ENCODE measurements around the gene NLGN1.
"Not testable (repeated sequence)": the region's sequence is repeated elsewhere in the genome, so short reads cannot be mapped to it uniquely, and the experiment has no call there.

The NLGN1 gene

DNA sequence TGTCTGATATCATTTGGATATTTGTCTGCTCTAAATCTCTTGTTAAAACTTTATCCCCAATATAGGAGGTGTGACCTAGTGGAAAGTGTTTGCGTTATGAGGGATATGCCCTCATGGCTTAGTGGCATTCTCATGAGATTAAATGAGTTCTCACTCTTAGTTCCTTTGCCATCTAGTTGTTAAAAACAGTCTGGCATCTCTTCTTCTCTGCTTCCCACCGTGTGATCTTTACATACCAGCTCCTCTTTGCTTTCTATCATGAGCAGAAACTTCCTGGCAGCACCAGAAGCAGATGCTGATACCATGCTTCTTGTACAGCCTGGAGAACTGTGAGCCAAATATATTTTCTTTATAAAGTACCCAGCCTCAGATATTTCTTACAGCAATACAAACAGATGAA is 33.0 kb downstream of the NLGN1 start:
- DNase-seq, result no peak

DNA sequence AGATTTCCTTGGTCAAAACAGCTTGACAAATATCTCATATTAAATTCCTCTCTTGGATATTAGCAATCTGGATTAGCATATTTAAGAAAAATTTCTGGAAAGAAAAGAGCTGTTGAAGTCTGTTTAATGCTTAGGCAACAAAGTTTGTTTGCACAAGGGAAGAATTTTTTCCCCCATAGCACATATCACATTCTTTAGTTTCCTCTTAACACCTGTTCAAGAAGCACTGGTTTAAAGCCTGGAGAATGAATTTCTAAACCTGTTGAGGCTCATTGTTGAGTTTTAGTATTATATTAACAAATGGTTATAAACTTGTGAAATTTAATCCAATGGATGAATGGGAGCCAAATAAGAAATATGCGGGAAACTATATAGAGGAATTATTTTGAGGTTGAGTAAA is 41.5 kb downstream of the NLGN1 start:
- no peak for DNase-seq

- no peak for DNase-seq
Observed at GRCh38 chr3:173440514-173440913, 43.0 kb downstream of the NLGN1 start.

- DNase-seq, result not testable (repeated sequence)
Observed at GRCh38 chr3:173451561-173451960, 54.0 kb downstream of the NLGN1 start.

- no peak for DNase-seq
Observed at GRCh38 chr3:173463250-173463649, 65.7 kb downstream of the NLGN1 start.

DNA sequence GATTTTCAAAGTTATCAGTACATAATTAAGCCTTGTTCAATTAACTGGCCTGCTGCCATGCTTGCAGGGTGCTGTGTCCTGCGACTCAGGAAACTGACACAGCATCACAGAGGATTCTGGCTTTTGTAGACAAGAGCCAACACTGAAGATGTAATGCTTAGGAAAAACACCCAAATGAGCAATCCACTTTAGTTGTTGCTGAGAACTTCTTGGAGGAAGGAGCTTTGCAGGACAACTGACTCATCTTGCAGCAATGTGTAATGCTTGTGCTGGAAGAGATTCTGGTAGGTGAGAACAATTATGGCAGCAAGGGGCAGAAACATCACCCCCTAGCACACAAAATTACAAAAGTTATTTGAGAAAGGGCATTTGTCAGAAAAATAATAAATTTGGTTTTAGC is 67.6 kb downstream of the NLGN1 start:
- no peak for DNase-seq

- DNase-seq, result no peak
Observed at GRCh38 chr3:173465898-173466678, 68.5 kb downstream of the NLGN1 start.

- no peak for DNase-seq
Observed at GRCh38 chr3:173467501-173467900, 70.0 kb downstream of the NLGN1 start.

- no peak for DNase-seq
Observed at GRCh38 chr3:173473237-173473636, 75.7 kb downstream of the NLGN1 start.

GRCh38 chr3:173479301-173479700 is 81.8 kb downstream of the NLGN1 start:
- no peak for DNase-seq

DNA sequence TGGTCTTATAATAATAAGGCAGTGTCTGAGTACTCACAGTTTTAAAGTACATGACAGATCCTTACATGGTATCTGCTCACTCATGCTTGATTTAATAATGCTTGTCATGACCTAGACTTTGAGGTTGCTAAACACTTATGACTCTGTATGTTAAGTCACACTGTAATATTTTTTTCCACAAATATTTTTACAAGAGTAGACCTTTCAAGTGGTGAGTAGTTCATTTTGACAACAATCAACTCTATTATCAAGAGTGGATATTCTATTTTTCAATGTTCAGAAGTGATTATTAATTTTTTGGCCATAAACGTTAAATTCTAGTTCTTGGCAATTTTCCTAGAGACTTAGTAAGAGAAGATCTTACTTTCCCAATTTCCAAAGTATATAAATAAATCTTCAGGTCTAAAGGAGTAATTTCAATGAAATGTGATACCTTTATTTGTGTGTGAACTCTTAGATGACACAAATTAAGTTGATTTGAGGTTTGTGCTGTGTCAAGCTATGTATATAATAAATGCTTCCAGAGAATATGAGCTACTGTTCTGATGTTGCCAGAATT is 104.5 kb downstream of the NLGN1 start:
- no peak for DNase-seq

DNA sequence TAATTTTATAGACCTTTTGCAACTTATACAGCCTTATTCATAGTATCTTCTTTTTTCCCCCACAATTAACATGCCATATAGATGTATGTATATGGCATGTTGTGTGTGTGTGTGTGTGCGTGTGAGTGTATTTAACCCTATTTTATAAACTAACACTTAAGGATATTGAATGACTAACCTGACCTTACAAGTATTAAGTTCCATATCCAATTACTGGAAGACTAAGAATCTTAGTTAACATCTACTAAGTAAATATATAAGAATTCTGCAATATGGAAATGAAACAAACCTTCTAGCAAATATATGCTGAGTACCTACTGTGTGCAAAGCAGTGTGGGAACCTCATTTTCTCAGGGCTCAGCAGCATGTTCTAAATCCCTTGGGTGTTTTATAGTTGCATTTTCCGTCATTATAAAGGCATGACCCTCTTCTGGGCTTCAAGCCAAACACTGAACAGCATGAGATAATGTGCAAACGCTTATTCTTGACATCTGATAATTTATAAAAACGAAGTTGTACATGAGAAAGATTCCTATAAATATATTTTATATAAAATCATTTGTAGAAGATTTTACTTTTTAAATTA is 105.5 kb downstream of the NLGN1 start:
- no peak for DNase-seq

GRCh38 chr3:173510565-173510964 is 113.0 kb downstream of the NLGN1 start:
- no peak for DNase-seq

- DNase-seq, result no peak
Observed at GRCh38 chr3:173513123-173513522, 115.6 kb downstream of the NLGN1 start.

- no peak for DNase-seq
Observed at GRCh38 chr3:173529062-173529711, 131.6 kb downstream of the NLGN1 start.

GRCh38 chr3:173531602-173532001 is 134.1 kb downstream of the NLGN1 start:
- DNase-seq, result no peak

DNA sequence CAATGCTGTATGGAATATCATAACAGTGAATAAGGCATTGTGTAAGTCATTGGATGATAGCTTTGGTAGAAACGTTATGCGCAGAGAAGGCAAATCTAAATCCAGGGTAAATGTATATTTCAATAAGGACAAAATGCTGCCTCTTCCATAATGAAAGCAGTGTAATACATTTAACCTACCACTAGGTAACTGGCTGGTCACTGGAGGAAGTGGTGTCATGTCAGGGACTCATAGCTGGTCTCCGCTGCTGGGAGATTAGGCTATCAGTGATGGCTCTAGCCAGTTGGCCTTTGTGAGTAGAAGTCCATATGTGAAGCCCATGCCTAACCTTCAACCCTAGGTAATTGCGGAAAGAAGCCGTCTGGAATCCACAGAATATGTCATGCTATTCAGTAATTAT is 140.9 kb downstream of the NLGN1 start:
- DNase-seq, result no peak

GRCh38 chr3:173545590-173545989 is 148.0 kb downstream of the NLGN1 start:
- not testable (repeated sequence) for DNase-seq

DNA sequence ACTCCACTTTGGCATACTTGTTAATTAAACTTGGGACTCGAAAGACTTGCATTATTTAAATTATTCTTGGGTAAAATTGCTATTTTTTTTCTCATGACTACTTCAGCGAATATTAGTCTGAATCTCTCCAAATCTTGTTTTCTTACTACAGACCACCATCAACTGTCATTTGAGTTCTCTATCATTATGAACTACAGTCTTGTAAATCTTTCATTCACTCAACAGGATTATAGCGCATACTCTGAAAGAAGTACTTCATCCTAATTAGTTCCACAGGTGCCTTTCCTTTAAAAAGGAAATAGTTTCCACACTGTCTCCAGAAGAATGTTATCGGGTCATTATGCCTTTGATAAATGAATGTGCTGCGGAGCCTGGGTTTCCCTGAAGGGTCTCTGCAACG is 149.5 kb downstream of the NLGN1 start:
- DNase-seq, result no peak

GRCh38 chr3:173548261-173548660 is 150.7 kb downstream of the NLGN1 start:
- DNase-seq, result no peak

DNA sequence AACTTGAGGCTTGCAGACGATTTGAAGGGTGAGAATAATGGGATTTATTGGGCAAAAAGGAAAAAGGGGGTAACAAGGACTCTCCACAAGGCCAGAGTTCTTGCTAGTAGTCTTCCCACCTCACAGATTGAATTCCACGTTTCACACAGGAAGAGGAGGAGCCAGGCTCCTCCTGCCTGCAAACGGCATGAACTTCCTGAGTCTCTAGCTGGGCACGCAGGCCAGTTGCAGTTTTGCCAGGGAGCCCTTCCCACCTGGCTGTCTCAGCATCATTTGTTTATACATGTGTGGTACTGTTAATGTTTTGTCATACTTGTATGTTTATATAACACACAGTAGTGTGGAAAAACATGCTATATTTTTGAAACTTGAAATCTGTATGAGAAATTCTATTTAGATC is 155.0 kb downstream of the NLGN1 start:
- DNase-seq, result no peak

- DNase-seq, result no peak
Observed at GRCh38 chr3:173553635-173554280, 156.2 kb downstream of the NLGN1 start.

DNA sequence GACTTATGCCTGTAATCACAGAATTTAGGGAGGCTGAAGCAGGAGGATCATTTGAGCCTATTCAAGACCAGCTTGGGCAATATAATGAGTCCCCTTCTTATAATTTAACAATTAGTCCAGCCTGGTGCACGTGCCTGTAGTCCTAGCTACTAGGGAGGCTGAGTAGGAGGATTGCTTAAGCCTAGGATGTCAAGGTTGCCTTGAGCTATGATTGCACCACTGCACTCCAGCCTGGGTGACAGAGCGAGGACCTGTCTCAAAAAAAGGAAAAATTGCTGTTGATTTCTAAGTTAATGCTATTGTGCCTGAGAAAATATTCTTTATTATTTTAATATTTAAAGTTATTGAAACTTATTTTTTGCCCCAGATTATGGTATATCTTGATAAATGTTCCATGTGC is 159.0 kb downstream of the NLGN1 start:
- no peak for DNase-seq

Measured in stimulated activated CD4-positive, alpha-beta T cell treated with anti-CD3 and anti-CD28 coated beads, Interleukin-1b, Interleukin-23, amount 100 ng/mL, for 48 hours (primary cell).